MM.1S (cell line): ENCODE data around the gene MRPS15.
A peak's percentile ranks its signal among the peaks of the same experiment; 100 is the strongest.
"Not testable (repeated sequence)": the region's sequence is repeated elsewhere in the genome, so short reads cannot be mapped to it uniquely, and the experiment has no call there.

Experiments
- DNase-seq: peaks from one replicate; pipeline ENCODE4 v3.0.0-alpha.2; 2015
- H2AFZ ChIP-seq: fragments of 300-600 bp; sonication (generic); 2 replicates; pipeline ENCODE4 v1.6.0; 2016; ENCODE audit warnings: antibody characterized with exemption, low read length
- H3F3A ChIP-seq: fragments of 300-600 bp; sonication (generic); 2 replicates; pipeline ENCODE4 v1.6.1; 2016; ENCODE audit warnings: mild to moderate bottlenecking, antibody characterized with exemption, low read length, moderate library complexity, mixed read lengths; ENCODE audit not compliant: insufficient read depth
- H3K27ac ChIP-seq: fragments of 300-600 bp; sonication (generic); 2 replicates; pipeline ENCODE4 v1.5.1; 2016; ENCODE audit warnings: mild to moderate bottlenecking, low read length
- H3K27me3 ChIP-seq: fragments of 300-600 bp; sonication (generic); replicated peaks from 2 replicates; pipeline ENCODE4 v1.6.0; 2016; ENCODE audit warnings: low read length; ENCODE audit not compliant: insufficient read depth
- H3K36me3 ChIP-seq: fragments of 300-600 bp; sonication (generic); replicated peaks from 2 replicates; pipeline ENCODE4 v1.6.1; 2016; ENCODE audit warnings: mild to moderate bottlenecking, low read length, mixed read lengths; ENCODE audit not compliant: insufficient read depth
- H3K4me1 ChIP-seq: fragments of 300-600 bp; sonication (generic); 2 replicates; pipeline ENCODE4 v1.6.1; 2016; ENCODE audit warnings: low read length, mixed read lengths
- H3K4me2 ChIP-seq: fragments of 300-600 bp; sonication (generic); 2 replicates; pipeline ENCODE4 v1.6.0; 2016; ENCODE audit warnings: low read depth, low read length
- H3K4me3 ChIP-seq: fragments of 300-600 bp; sonication (generic); 2 replicates; pipeline ENCODE4 v1.5.1; 2016; ENCODE audit warnings: low read length, mixed read lengths
- H3K79me2 ChIP-seq: fragments of 300-600 bp; sonication (generic); 2 replicates; pipeline ENCODE4 v1.6.1; 2016; ENCODE audit warnings: mixed run types, low read length, mixed read lengths
- H3K9ac ChIP-seq: fragments of 300-600 bp; sonication (generic); 2 replicates; pipeline ENCODE4 v1.6.1; 2016; ENCODE audit warnings: low read length, mixed read lengths
- H3K9me2 ChIP-seq: fragments of 300-600 bp; sonication (generic); replicated peaks from 2 replicates; pipeline ENCODE4 v1.6.1; 2016; ENCODE audit warnings: mild to moderate bottlenecking, low read length, mixed read lengths; ENCODE audit not compliant: insufficient read depth
- H3K9me3 ChIP-seq: fragments of 300-600 bp; sonication (generic); replicated peaks from 2 replicates; pipeline ENCODE4 v1.6.1; 2016; ENCODE audit warnings: mild to moderate bottlenecking, low read length, mixed read lengths; ENCODE audit not compliant: insufficient read depth
- H4K20me1 ChIP-seq: fragments of 300-600 bp; sonication (generic); 2 replicates; pipeline ENCODE4 v1.6.1; 2016; ENCODE audit warnings: mild to moderate bottlenecking, low read length, moderate library complexity, mixed read lengths; ENCODE audit not compliant: insufficient read depth
- EZH2 ChIP-seq: fragments of 300-600 bp; sonication (generic); optimal IDR thresholded peaks from 2 replicates; pipeline ENCODE3; 2017; ENCODE audit warnings: low read depth, mild to moderate bottlenecking, antibody characterized with exemption, low read length, mixed read lengths
- EZH2phosphoT487 ChIP-seq: fragments of 300-600 bp; sonication (generic); IDR thresholded peaks from 2 replicates; pipeline ENCODE4 v1.6.1; 2018; ENCODE audit warnings: antibody characterized with exemption, low read length
- TF ChIP-seq, protein P1 (sequence below): fragments of 300-600 bp; sonication (generic); IDR thresholded peaks from 2 replicates; pipeline ENCODE4 v1.5.1; 2016; ENCODE audit warnings: antibody characterized with exemption, low read length, mixed read lengths

The MRPS15 gene

GRCh38 chr1:36463803-36464604, at the start of gene MRPS15:
MRPS15 (minus strand) TSS chr1:36464384; CDS start chr1:36464275, 109 bp downstream.
- peak within 1 kb of the TSS; percentile 91 for H3K4me3 ChIP-seq
- peak within 1 kb of the TSS; percentile 75 for H3K27ac ChIP-seq
- peak within 1 kb of the TSS; percentile 79 for H2AFZ ChIP-seq
- no peaks in the 10 kb centered on the region for H3K36me3 ChIP-seq
- H3K9me2 ChIP-seq, result no peaks in the 10 kb centered on the region
- peaks cover 15% of the 10 kb centered on the region for H3K79me2 ChIP-seq
- no peaks in the 10 kb centered on the region for H3K9me3 ChIP-seq
- no peaks in the 10 kb centered on the region for H3K27me3 ChIP-seq
- peaks cover 4% of the 10 kb centered on the region for H3K4me1 ChIP-seq
- no peaks in the 10 kb centered on the region for H4K20me1 ChIP-seq
- DNase-seq, result peak; percentile 96
- H3K9ac ChIP-seq, result peak within 1 kb of the TSS; percentile 86
- H3K4me2 ChIP-seq, result peak within 1 kb of the TSS; percentile 90
- H3F3A ChIP-seq, result no peaks in the 10 kb centered on the region
- TF ChIP-seq EZH2phosphoT487 (no peak), EZH2 (no peak)
- TF ChIP-seq, protein P1, sequence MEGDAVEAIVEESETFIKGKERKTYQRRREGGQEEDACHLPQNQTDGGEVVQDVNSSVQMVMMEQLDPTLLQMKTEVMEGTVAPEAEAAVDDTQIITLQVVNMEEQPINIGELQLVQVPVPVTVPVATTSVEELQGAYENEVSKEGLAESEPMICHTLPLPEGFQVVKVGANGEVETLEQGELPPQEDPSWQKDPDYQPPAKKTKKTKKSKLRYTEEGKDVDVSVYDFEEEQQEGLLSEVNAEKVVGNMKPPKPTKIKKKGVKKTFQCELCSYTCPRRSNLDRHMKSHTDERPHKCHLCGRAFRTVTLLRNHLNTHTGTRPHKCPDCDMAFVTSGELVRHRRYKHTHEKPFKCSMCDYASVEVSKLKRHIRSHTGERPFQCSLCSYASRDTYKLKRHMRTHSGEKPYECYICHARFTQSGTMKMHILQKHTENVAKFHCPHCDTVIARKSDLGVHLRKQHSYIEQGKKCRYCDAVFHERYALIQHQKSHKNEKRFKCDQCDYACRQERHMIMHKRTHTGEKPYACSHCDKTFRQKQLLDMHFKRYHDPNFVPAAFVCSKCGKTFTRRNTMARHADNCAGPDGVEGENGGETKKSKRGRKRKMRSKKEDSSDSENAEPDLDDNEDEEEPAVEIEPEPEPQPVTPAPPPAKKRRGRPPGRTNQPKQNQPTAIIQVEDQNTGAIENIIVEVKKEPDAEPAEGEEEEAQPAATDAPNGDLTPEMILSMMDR, result no peak

DNA sequence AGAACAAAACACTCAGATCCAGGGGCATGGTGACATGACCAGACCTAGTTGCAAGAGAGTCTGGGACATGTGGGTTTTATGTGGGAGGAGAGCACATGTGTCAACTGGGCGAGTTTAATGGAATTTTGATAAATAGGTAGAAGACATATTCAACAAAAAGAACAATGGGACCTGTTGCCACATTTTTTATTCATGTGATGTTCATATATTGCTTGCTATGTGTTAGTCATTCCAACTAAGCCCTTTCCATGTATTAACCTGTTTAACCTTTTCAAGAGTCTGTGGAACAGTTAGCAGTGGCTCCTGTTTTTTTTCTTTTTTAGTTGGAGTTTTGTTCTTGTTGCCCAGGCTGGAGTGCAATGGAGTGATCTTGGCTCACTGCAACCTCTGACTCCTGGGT, 48.7 kb upstream of the MRPS15 start:
- Histone ChIP-seq H3K4me1 (no peaks in the 10 kb centered on the region), H3K9me2 (no peaks in the 10 kb centered on the region), H4K20me1 (no peaks in the 10 kb centered on the region), H3K9ac (no peak overlapping the region), H3K27ac (no peak overlapping the region), H3K4me3 (no peak overlapping the region), H3K4me2 (no peak overlapping the region), H3K79me2 (no peaks in the 10 kb centered on the region), H3K36me3 (no peaks in the 10 kb centered on the region), H3K27me3 (peaks cover 49% of the 10 kb centered on the region), H2AFZ (no peak overlapping the region), H3F3A (no peaks in the 10 kb centered on the region), H3K9me3 (no peaks in the 10 kb centered on the region)
- DNase-seq, result no peak
- TF ChIP-seq EZH2phosphoT487, result no peak
- no peak for TF ChIP-seq EZH2
- TF ChIP-seq, protein P1, result no peak

DNA sequence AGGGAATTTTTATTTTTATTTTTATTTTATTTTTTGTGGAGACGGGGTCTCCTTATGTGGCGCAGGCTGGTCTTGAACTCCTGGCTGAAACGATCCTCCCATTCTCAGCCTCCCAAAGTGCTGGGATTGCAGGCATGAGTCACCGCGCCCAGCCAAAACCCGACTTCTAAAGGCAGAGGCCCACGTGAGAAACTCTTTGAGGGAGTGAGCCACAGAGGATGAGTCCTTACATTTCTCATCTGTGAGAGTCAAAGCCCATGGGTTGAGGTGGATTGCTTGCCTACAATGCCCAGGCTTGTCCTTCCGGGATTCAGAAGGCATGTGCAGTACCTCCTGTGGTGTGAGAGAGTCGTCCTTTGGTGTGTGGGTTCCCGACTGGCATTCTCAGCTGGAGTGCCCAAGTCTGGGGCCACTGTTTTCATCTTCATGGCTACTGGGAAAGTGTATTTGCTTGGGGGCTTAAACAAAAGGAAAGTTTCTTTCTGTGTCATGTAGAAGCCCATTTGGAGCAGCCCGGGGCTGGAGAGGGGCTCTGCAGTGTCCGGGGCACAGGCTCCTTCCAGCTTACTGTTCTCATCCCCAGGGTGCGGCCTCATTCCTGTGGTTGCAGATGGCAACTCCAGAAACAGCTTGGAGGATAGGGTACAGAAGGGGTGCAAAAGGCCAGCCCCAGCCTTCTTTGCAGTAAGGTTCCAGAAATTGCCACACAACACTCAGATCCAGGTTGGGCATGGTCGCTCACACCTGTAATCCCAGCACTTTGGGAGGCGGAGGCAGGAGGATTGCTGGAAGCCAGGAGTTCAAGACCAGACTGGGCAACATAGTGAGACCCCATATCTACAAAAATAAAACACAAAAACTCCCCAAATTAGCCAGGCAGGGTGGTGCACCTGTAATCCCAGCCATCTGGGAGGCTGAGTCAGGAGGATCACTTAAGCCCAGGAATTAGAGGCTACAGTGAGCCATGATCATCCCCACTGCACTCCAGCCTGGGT, 47.9 kb upstream of the MRPS15 start:
- Histone ChIP-seq H3K9me2 (no peaks in the 10 kb centered on the region), H3K4me2 (no peak overlapping the region), H3K9ac (no peak overlapping the region), H2AFZ (no peak overlapping the region), H3K79me2 (no peaks in the 10 kb centered on the region), H3K4me3 (no peak overlapping the region), H3K9me3 (no peaks in the 10 kb centered on the region), H4K20me1 (no peaks in the 10 kb centered on the region), H3K27me3 (peaks cover 43% of the 10 kb centered on the region), H3K36me3 (no peaks in the 10 kb centered on the region), H3K4me1 (no peaks in the 10 kb centered on the region), H3F3A (no peaks in the 10 kb centered on the region), H3K27ac (no peak overlapping the region)
- TF ChIP-seq, protein P1, result no peak
- TF ChIP-seq EZH2, result no peak
- no peak for TF ChIP-seq EZH2phosphoT487
- no peak for DNase-seq

DNA sequence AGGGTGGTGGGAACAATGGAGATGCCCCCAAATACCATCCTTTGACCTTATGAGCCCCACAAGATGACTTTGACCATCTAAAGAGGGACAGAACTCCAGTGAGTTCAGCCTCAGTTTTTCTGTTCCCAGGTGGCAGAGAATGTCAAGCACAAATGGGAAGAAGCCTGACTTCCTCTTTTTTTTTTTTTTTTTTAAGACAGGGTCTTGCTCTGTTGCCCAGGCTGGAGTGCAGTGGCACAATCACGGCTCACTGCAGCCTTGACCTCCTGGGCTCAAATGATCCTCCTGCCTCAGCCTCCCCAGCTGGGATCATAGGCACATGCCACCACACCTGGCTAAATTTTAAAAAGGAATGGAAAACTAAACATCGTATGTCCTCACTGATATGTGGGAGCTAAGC, 47.0 kb upstream of the MRPS15 start:
- not testable (repeated sequence) for H3F3A ChIP-seq, H3K79me2 ChIP-seq, H3K4me2 ChIP-seq, H3K9me3 ChIP-seq, H3K9me2 ChIP-seq, H3K9ac ChIP-seq, H2AFZ ChIP-seq, DNase-seq, H3K4me3 ChIP-seq, H3K27ac ChIP-seq, H4K20me1 ChIP-seq, H3K36me3 ChIP-seq, H3K4me1 ChIP-seq
- peaks cover 43% of the 10 kb centered on the region for H3K27me3 ChIP-seq
